ENCODE data around the gene SHD.

DNA sequence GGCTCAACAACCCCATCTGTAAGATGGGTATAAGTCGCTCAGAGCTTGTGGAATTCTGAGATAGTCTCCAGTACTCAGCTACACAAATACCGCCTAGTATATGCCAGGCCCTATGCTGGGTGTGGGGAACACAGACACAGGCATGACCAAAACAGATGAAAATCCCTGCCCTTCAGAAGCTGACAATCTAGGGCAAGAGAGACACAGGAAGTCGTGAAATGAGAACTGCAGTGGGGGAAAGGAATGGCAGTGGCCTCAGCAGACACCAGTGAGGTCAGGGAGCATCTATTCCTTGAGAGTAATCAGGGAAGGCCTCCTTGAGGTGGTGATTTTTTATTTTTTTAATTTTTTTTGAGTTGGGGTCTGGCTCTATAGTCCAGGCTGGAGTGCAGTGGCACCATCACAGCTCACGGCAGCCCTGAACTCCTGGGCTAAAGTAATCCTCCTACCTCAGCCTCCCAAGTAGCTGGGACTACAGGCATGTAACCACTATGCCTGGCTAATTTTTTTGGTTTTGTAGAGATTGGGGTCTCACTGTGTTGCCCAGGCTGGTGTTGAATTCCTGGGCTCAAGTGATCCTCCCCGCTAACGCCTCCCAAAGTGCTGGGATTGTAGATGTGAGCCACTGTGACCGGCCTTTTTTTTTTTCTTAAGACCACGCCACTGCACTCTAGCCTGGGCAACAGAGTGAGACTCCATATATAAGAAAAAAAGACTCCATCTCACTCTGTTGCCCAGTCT lies 19.9 kb downstream of the SHD start:
- no peak for TF ChIP-seq CTCF (conservative IDR thresholded peaks at IDR 0.05)
- TF ChIP-seq EZH2 (IDR thresholded peaks at IDR 0.05; ENCODE audit: low read depth): no peak
